Subcutaneous abdominal adipose tissue (tissue), 5 donors: Measurements from ENCODE around the gene ATP2A3.

Experiments
- H3K27ac ChIP-seq: one replicate; pipeline ENCODE4 v1.7.0; 2013; ENCODE audit warnings: low read depth, mild to moderate bottlenecking, inconsistent platforms, low read length, moderate library complexity
- H3K27me3 ChIP-seq, 5 donors: one replicate each; pipeline ENCODE4 v1.7.0; 2013; ENCODE audit warnings: low read length in 5 of 5, inconsistent platforms in 1 of 5; ENCODE audit not compliant: control insufficient read depth in 5 of 5, insufficient read depth in 4 of 5
- H3K36me3 ChIP-seq, 5 donors: one replicate each; pipeline ENCODE4 v1.7.0; 2013; ENCODE audit warnings: low read length in 5 of 5; ENCODE audit not compliant: control insufficient read depth in 5 of 5, insufficient read depth in 5 of 5
- H3K4me1 ChIP-seq, 5 donors: one replicate each; pipeline ENCODE4 v1.7.0; 2013; ENCODE audit warnings: low read length in 5 of 5, mild to moderate bottlenecking in 3 of 5, moderate library complexity in 1 of 5; ENCODE audit not compliant: control insufficient read depth in 5 of 5, insufficient read depth in 5 of 5
- H3K4me3 ChIP-seq, 5 donors: one replicate each; pipeline ENCODE4 v1.7.0; 2013; ENCODE audit warnings: low read length in 5 of 5, low read depth in 1 of 5
- H3K9ac ChIP-seq, 5 donors: one replicate each; pipeline ENCODE4 v1.7.0; 2013; ENCODE audit warnings: low read length in 5 of 5, mild to moderate bottlenecking in 4 of 5, moderate library complexity in 3 of 5
- H3K9me3 ChIP-seq, 5 donors: one replicate each; pipeline ENCODE4 v1.7.0; 2013; ENCODE audit warnings: low read length in 5 of 5; ENCODE audit not compliant: control insufficient read depth in 5 of 5
- donor health status: healthy.
- donor health status: healthy.
- donor health status: healthy.
- donor health status: healthy.
- donor health status: healthy.

ATP2A3 gene

GRCh38 chr17:3940965-3941698 is 23.1 kb downstream of the ATP2A3 start:
- H3K27ac ChIP-seq: no peak overlapping the region

GRCh38 chr17:3937359-3937758 is 26.9 kb downstream of the ATP2A3 start:
- Histone ChIP-seq H3K27ac (no peak overlapping the region), H3K9me3 (no peaks in the 10 kb centered on the region), H3K27me3 (no peaks in the 10 kb centered on the region), H3K4me1 (peaks cover 0 to 5% (median 0%) of the 10 kb centered on the region in 5 donors), H3K9ac (no peak overlapping the region), H3K36me3 (peaks cover 0 to 28% (median 25%) of the 10 kb centered on the region in 5 donors), H3K4me3 (no peak overlapping the region)

More at GRCh38 chr17:3940965-3941698, 23.1 kb downstream of the ATP2A3 start:
- Histone ChIP-seq H3K36me3 (peaks cover 0 to 27% (median 23%) of the 10 kb centered on the region in 5 donors), H3K9ac (no peak overlapping the region), H3K27me3 (no peaks in the 10 kb centered on the region), H3K4me1 (peaks cover 0 to 20% (median 19%) of the 10 kb centered on the region in 5 donors), H3K4me3 (no peak overlapping the region), H3K9me3 (no peaks in the 10 kb centered on the region)

DNA sequence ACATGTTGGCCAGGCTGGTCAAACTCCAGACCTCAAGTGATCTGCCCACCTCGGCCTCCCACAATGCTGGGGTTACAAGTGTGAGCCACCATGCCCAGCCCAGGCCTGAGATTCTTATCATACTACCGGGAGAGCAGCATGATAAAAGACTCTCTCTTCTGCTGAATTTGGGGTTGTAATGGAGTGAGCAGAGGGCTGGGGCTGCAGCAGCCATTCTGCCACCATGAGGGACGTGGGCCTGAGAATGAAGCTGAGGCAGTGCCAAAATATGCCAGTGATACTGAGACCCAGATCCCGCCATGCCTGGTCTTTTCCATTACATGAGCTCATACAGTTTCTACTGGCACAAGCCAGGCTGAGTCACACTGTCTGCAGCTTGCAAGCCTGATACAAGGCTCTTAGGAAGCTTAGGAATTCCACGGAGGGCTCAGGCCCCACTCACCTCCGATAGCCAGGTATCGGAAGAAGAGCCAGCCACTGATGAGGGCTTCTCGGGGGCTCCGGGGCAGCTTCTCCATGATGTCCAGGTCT is 28.3 kb downstream of the ATP2A3 start:
- no peaks in the 10 kb centered on the region for H3K27me3 ChIP-seq
- H3K27ac ChIP-seq: no peak overlapping the region
- no peaks in the 10 kb centered on the region for H3K9me3 ChIP-seq
- H3K36me3 ChIP-seq: peaks cover 0 to 21% (median 20%) of the 10 kb centered on the region in 5 donors
- no peak overlapping the region for H3K9ac ChIP-seq
- H3K4me3 ChIP-seq: no peak overlapping the region
- H3K4me1 ChIP-seq: peaks cover 0 to 5% (median 0%) of the 10 kb centered on the region in 5 donors

DNA sequence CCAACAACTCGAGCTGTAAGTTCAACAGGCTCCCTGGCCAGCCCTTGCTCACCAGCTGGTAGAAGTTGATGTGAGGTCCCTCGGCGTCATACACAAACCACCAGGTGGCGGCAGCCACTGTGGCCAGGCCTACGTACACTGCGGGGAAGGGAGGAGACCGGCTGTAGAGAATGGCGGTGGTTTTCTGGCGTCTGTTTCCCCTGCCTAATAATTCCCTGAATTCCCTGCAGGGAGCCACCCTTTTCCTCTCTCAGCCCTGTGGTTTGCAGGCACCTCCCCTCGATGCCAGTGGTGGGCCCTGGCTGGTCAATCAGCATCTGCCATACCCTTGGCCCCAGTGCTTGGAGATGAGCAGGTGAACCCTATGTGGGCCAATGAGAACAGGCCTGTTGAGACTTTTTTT is 29.1 kb downstream of the ATP2A3 start:
- Histone ChIP-seq H3K4me3 (no peak overlapping the region), H3K27me3 (no peaks in the 10 kb centered on the region), H3K36me3 (peaks cover 0 to 18% (median 17%) of the 10 kb centered on the region in 5 donors), H3K27ac (no peak overlapping the region), H3K9ac (no peak overlapping the region), H3K4me1 (peaks cover 0 to 5% (median 0%) of the 10 kb centered on the region in 5 donors), H3K9me3 (no peaks in the 10 kb centered on the region)

DNA sequence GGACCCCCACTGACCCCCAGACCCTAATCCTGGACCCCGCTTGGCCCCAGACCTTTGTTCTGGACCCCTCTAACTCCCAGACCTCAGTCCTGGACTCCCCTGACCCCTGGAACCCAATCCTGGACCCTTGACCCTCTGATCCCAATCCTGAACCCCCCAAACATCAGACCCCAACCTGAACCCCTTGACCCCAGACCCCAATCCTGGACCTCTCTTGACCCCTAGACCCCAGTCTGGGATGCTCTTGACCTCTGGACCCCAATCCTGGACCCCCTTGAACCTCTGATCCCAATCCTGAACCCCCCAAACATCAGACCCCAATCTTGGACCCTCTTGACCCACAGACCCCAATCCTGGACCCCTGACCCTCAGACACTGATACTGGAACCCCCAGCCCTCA is 34.5 kb downstream of the ATP2A3 start:
- H3K9ac ChIP-seq: no peak overlapping the region
- peaks cover 0 to 4% (median 0%) of the 10 kb centered on the region in 5 donors for H3K36me3 ChIP-seq
- H3K4me1 ChIP-seq: peaks cover 0 to 11% (median 5%) of the 10 kb centered on the region in 5 donors
- no peaks in the 10 kb centered on the region for H3K9me3 ChIP-seq
- H3K27me3 ChIP-seq: no peaks in the 10 kb centered on the region
- H3K27ac ChIP-seq: no peak overlapping the region
- H3K4me3 ChIP-seq: no peak overlapping the region

GRCh38 chr17:3929181-3929580 is 35.1 kb downstream of the ATP2A3 start:
- Histone ChIP-seq H3K4me1 (peaks cover 0 to 17% (median 11%) of the 10 kb centered on the region in 5 donors), H3K36me3 (peaks cover 0 to 4% (median 0%) of the 10 kb centered on the region in 5 donors), H3K9me3 (no peaks in the 10 kb centered on the region), H3K27me3 (no peaks in the 10 kb centered on the region), H3K9ac (no peak overlapping the region), H3K27ac (no peak overlapping the region), H3K4me3 (no peak overlapping the region)

DNA sequence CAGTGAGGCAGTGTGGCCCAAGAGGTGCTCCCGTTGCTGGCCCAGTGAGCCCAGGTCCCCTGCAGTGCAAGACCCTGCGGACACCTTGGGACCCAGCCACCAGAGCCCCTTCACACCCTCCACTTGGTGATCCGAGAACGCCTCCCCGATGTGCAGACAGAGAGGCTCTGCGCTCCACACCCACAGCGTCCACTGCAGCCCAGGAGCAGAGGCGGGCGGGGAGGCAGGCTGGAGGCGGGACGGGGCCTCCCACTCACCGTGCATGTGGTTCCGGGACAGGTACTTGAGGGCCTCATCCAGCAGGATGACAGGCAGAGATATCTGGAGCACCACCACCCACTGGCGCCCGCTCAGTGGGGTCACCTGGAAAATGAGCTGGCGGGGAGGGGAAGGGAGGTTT is 35.8 kb downstream of the ATP2A3 start:
- Histone ChIP-seq H3K27me3 (peaks cover 0 to 4% (median 0%) of the 10 kb centered on the region in 5 donors), H3K9ac (no peak overlapping the region), H3K36me3 (peaks cover 0 to 4% (median 0%) of the 10 kb centered on the region in 5 donors), H3K27ac (no peak overlapping the region), H3K4me1 (peaks cover 0 to 18% (median 12%) of the 10 kb centered on the region in 5 donors), H3K4me3 (no peak overlapping the region), H3K9me3 (no peaks in the 10 kb centered on the region)

GRCh38 chr17:3927628-3928340 is 36.5 kb downstream of the ATP2A3 start:
- H3K4me1 ChIP-seq: peaks cover 0 to 18% (median 12%) of the 10 kb centered on the region in 5 donors
- H3K9me3 ChIP-seq: no peaks in the 10 kb centered on the region
- no peak overlapping the region for H3K27ac ChIP-seq

DNA sequence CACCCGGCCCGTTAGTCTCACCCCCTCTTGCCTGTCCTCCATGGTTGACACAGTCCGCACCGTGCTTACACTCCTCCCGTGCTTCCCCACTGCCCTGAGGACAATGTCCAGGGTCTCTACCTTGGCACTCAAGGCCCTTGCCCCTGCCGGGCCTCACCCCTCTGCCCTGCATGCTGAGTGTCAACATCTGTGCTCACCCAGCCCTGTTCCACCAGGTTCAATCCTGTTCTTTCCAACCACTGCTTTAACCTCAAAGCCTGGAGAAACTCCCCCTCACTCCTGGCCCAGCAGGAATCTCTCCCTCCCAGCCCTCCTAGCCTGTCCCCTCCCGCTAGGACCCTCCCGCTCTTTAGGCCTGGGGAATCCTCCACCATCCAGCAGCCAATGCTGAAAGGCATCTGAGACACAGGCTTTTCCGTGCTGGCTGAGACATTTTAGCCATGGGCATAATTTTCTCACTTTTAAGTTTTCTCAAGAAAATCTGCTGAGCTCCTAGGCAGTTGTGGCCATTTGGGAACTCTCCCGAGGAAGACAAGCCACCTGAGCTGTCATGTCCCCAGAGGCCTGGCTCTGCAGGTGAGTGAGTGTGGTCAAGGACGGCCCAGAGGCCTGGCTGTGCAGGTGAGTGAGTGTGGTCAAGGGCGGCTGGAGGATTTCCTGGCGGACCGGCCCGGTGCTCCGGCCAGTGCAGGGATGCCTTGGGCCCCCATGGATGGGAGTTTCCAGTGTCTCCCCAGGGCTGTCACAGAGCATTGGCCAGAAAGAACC is 37.2 kb downstream of the ATP2A3 start:
- Histone ChIP-seq H3K9me3 (no peaks in the 10 kb centered on the region), H3K9ac (no peak overlapping the region), H3K4me1 (peaks cover 0 to 18% (median 12%) of the 10 kb centered on the region in 5 donors), H3K27ac (no peak overlapping the region), H3K36me3 (peaks cover 0 to 4% (median 0%) of the 10 kb centered on the region in 5 donors), H3K27me3 (peaks cover 0 to 5% (median 0%) of the 10 kb centered on the region in 5 donors), H3K4me3 (no peak overlapping the region)

More at GRCh38 chr17:3927628-3928340, 36.5 kb downstream of the ATP2A3 start:
- Histone ChIP-seq H3K9ac (no peak overlapping the region), H3K36me3 (peaks cover 0 to 4% (median 0%) of the 10 kb centered on the region in 5 donors), H3K27me3 (peaks cover 0 to 5% (median 0%) of the 10 kb centered on the region in 5 donors), H3K4me3 (no peak overlapping the region)
